ENCODE data around the gene SLC13A2. TPM values are rescaled to one million over a fixed set of nuclear protein-coding genes. Genes with fewer than 3 reads are reported as not detected.

Gene SLC13A2
- total RNA-seq, 4 donors from 2014 or later: not detected

- no peak for TF ChIP-seq CTCF (IDR thresholded peaks at IDR 0.05)
- no peak for ATAC-seq (ENCODE audit: low FRiP score)
- DNase-seq (ENCODE audit: low spot score): no peak
Observed at GRCh38 chr17:28537219-28537610, 63.8 kb downstream of the SLC13A2 start.

GRCh38 chr17:28538296-28538895 lies 65.0 kb downstream of the SLC13A2 start:
- no peak for DNase-seq (ENCODE audit: low spot score)
- no peak for ATAC-seq (ENCODE audit: low FRiP score)
- TF ChIP-seq CTCF (IDR thresholded peaks at IDR 0.05): no peak

GRCh38 chr17:28540231-28540630 lies 66.8 kb downstream of the SLC13A2 start:
- ATAC-seq (ENCODE audit: low FRiP score) (no peak), DNase-seq (ENCODE audit: low spot score) (no peak)
- TF ChIP-seq CTCF (IDR thresholded peaks at IDR 0.05): no peak

GRCh38 chr17:28541439-28541838 lies 68.0 kb downstream of the SLC13A2 start:
- ATAC-seq (ENCODE audit: low FRiP score) (no peak), DNase-seq (ENCODE audit: low spot score) (no peak)

GRCh38 chr17:28544402-28545140 lies 71.1 kb downstream of the SLC13A2 start:
- no peak for TF ChIP-seq CTCF (IDR thresholded peaks at IDR 0.05)
- no peak for DNase-seq (ENCODE audit: low spot score)
- no peak for ATAC-seq (ENCODE audit: low FRiP score)

More at GRCh38 chr17:28541439-28541838, 68.0 kb downstream of the SLC13A2 start:
- TF ChIP-seq CTCF (IDR thresholded peaks at IDR 0.05): no peak

- DNase-seq (ENCODE audit: low spot score) (no peak), ATAC-seq (ENCODE audit: low FRiP score) (no peak)
- TF ChIP-seq CTCF (IDR thresholded peaks at IDR 0.05): no peak
Observed at GRCh38 chr17:28545141-28545503, 71.7 kb downstream of the SLC13A2 start.

All from omental fat pad (tissue), 4 donors.